Endothelial cell of umbilical vein (primary cell): ENCODE results near the gene EHMT1. TPM values are rescaled to one million over a fixed set of nuclear protein-coding genes. Genes with fewer than 3 reads are reported as not detected.

Source experiments
- BruUV-seq: library from RNA; stranded (reverse); fragments of 400-500 nt; replicated peaks from 2 replicates; lab custom pipeline; 2021; lab: Mats Ljungman, UMichigan
- CTCF ChIA-PET: fragments of 300-600, 350-600 bp; sonication (Branson Sonifier 250); formaldehyde crosslinking; loops from one replicate; lab custom pipeline; 2021; ENCODE audit warnings: antibody characterized with exemption, inconsistent platforms; lab: Charles Lee
- POLR2A ChIA-PET: fragments of 300-600, 350-600 bp; sonication (Branson Sonifier 250); formaldehyde crosslinking; loops from one replicate; lab custom pipeline; 2021; ENCODE audit warnings: antibody characterized with exemption, inconsistent platforms; lab: Charles Lee
- DNase-seq: peaks from one replicate; pipeline ENCODE4 v3.0.0-alpha.2; 2011; ENCODE audit warnings: low read depth, low spot score
- FAIRE-seq: peaks from 2 replicates; lab custom pipeline; 2011; peaks lifted over from hg19 to GRCh38; lab: Jason Lieb, UNC
- H2AFZ ChIP-seq: 2 replicates; pipeline ENCODE4 v1.6.0; 2012; ENCODE audit warnings: low read depth, low read length, control low read depth, inconsistent platforms
- H3K27ac ChIP-seq: 2 replicates; pipeline ENCODE4 v1.5.1; 2011; ENCODE audit warnings: low read depth, mild to moderate bottlenecking, control low read depth, low read length, moderate library complexity; ENCODE audit not compliant: insufficient read depth
- H3K27me3 ChIP-seq, 2 experiments: 2 replicates each; pipeline versions ENCODE4 v1.6.0 to v1.6.1; 2011; ENCODE audit warnings: low read length in 2 of 2, mixed read lengths in 1 of 2; ENCODE audit not compliant: control insufficient read depth in 2 of 2, insufficient read depth in 2 of 2
- H3K36me3 ChIP-seq, 2 experiments: 2 replicates in 1 of 2; 3 replicates in 1 of 2; pipeline ENCODE4 v1.5.1; 2011; ENCODE audit warnings: low read length in 2 of 2, mild to moderate bottlenecking in 1 of 2, moderate library complexity in 1 of 2; ENCODE audit not compliant: control insufficient read depth in 2 of 2, insufficient read depth in 2 of 2; ENCODE audit errors: extremely low read depth in 1 of 2
- H3K4me1 ChIP-seq: 3 replicates; pipeline ENCODE4 v1.5.1; 2011; ENCODE audit warnings: mild to moderate bottlenecking, low read length; ENCODE audit not compliant: control insufficient read depth, insufficient read depth; ENCODE audit errors: extremely low read depth
- H3K4me2 ChIP-seq: 2 replicates; pipeline ENCODE4 v1.6.1; 2011; ENCODE audit warnings: low read length, control low read depth, mixed read lengths; ENCODE audit not compliant: insufficient read depth
- H3K4me3 ChIP-seq, 3 experiments: fragments of 200-600 bp in 1 of 3; sonication (generic), shearing (Covaris generic) in 1 of 3; replicated peaks in 1 of 3; 2 replicates each; pipeline ENCODE4 v1.5.1; 2011 to 2016; ENCODE audit warnings: control low read depth in 3 of 3, low read length in 3 of 3, mild to moderate bottlenecking in 2 of 3, inconsistent platforms in 1 of 3, low read depth in 1 of 3, moderate library complexity in 1 of 3; ENCODE audit not compliant: insufficient read depth in 1 of 3
- H3K79me2 ChIP-seq: 2 replicates; pipeline ENCODE4 v1.6.0; 2012; ENCODE audit warnings: low read length, inconsistent platforms; ENCODE audit not compliant: control insufficient read depth, insufficient read depth
- H3K9ac ChIP-seq: replicated peaks from 2 replicates; pipeline ENCODE3; 2011; ENCODE audit warnings: low read length, control low read depth; ENCODE audit not compliant: insufficient read depth; ENCODE audit errors: extremely low read depth
- H3K9me1 ChIP-seq: replicated peaks from 3 replicates; pipeline ENCODE4 v1.6.0; 2011; ENCODE audit warnings: mild to moderate bottlenecking, low read length; ENCODE audit not compliant: control insufficient read depth, insufficient read depth; ENCODE audit errors: extremely low read depth
- H3K9me3 ChIP-seq: replicated peaks from 2 replicates; pipeline ENCODE4 v1.5.1; 2012; ENCODE audit warnings: low read length, inconsistent platforms; ENCODE audit not compliant: control insufficient read depth, insufficient read depth
- H4K20me1 ChIP-seq: replicated peaks from 2 replicates; pipeline ENCODE3; 2011; ENCODE audit warnings: mild to moderate bottlenecking, low read length; ENCODE audit not compliant: control insufficient read depth, insufficient read depth; ENCODE audit errors: extremely low read depth
- CTCF ChIP-seq, 2 donors: IDR thresholded peaks; 1 replicate in 1 of 2; 2 replicates in 1 of 2; pipeline ENCODE4 v1.5.1; 2011; ENCODE audit warnings: low read length in 2 of 2, mild to moderate bottlenecking in 2 of 2, moderate library complexity in 2 of 2, control low read depth in 1 of 2, inconsistent platforms in 1 of 2, low read depth in 1 of 2; ENCODE audit not compliant: insufficient read depth in 1 of 2; ENCODE audit errors: extremely low read depth in 1 of 2
- EZH2 ChIP-seq: IDR thresholded peaks from 2 replicates; pipeline ENCODE4 v1.6.1; 2012; ENCODE audit warnings: borderline replicate concordance, low read depth, mild to moderate bottlenecking, moderate library complexity, low read length, inconsistent platforms; ENCODE audit not compliant: severe bottlenecking
- FOS ChIP-seq: IDR thresholded peaks from 2 replicates; pipeline ENCODE4 v1.6.1; 2011; ENCODE audit warnings: mild to moderate bottlenecking, low read length, moderate library complexity, borderline replicate concordance; ENCODE audit not compliant: insufficient read depth
- GATA2 ChIP-seq: IDR thresholded peaks from 2 replicates; pipeline ENCODE4 v1.7.0; 2011; ENCODE audit warnings: low read depth, mild to moderate bottlenecking, moderate library complexity, mixed read lengths, low read length; ENCODE audit not compliant: insufficient read length, insufficient read depth
- MAX ChIP-seq: IDR thresholded peaks from 2 replicates; pipeline ENCODE4 v1.6.1; 2011; ENCODE audit not compliant: insufficient read depth, insufficient read length
- MYC ChIP-seq: IDR thresholded peaks from one replicate; pipeline ENCODE4 v1.6.1; 2011; ENCODE audit warnings: mild to moderate bottlenecking, low read depth, low read length
- POLR2A ChIP-seq: IDR thresholded peaks from 2 replicates; pipeline ENCODE4 v1.6.1; 2012; ENCODE audit warnings: low read depth, mild to moderate bottlenecking, control low read depth, low read length
- dilution Hi-C: fragments of 300-500 bp; cut with MboI; formaldehyde crosslinking; loops from one replicate; pipeline ENCODE4 v1.15.0; 2019; ENCODE audit warnings: low sequenced_read_pairs; ENCODE audit not compliant: extremely low pct_ligation_motif_present
- intact Hi-C: fragments of 100-400 bp; cut with micrococcal nuclease; formaldehyde crosslinking; loops from one replicate; pipeline ENCODE4 v1.10.0; 2022
- polyA plus RNA-seq, 4 experiments: library from polyadenylated mRNA; depleted of rRNA in 3 of 4; stranded (reverse) in 3 of 4; unstranded in 1 of 4; fragments of >200 nt; gene quantifications; 2 replicates each; pipeline versions ENCODE4 v1.2.1 to v1.2.3, GENCODE V29; 2011 to 2012; ENCODE audit warnings: missing spikeins in 1 of 4
- total RNA-seq: library from RNA; stranded (reverse); gene quantifications from 2 replicates; pipeline ENCODE4 v1.2.3, GENCODE V29; 2021

EHMT1 gene
- total and polyA plus RNA-seq, 2 donors (not counting 3 experiments of a cell fraction or from before 2014, with no cell fraction given) = 48.2 to 104 TPM

GRCh38 chr9:137814436-137814835, 195.6 kb downstream of the EHMT1 start:
- dilution Hi-C loops = no loop called here
- Histone ChIP-seq H3K9me1 (no peaks in the 10 kb centered on the region), H2AFZ (no peak overlapping the region), H3K9me3 (no peaks in the 10 kb centered on the region), H3K27me3 (no peaks in the 10 kb centered on the region), H3K4me2 (no peak overlapping the region), H3K36me3 (peaks cover 5 to 43% of the 10 kb centered on the region in 2 experiments), H3K4me3 (no peak overlapping the region), H3K79me2 (no peaks in the 10 kb centered on the region), H3K4me1 (no peaks in the 10 kb centered on the region), H3K27ac (no peak overlapping the region), H4K20me1 (no peaks in the 10 kb centered on the region), H3K9ac (no peak overlapping the region)
- intact Hi-C loops = no loop called here
- POLR2A ChIA-PET = no interaction called here
- DNase-seq (no peak), FAIRE-seq (no peak)
- no TSS peak for BruUV-seq
- no peak for TF ChIP-seq FOS
- TF ChIP-seq MAX = no peak
- no peak for TF ChIP-seq MYC
- no peak for TF ChIP-seq EZH2
- no peak for TF ChIP-seq POLR2A
- CTCF ChIA-PET = no interaction called here

- Histone ChIP-seq H3K79me2 (no peaks in the 10 kb centered on the region), H3K4me3 (no peak overlapping the region), H3K4me2 (no peak overlapping the region), H3K27me3 (no peaks in the 10 kb centered on the region), H3K9ac (no peak overlapping the region), H4K20me1 (no peaks in the 10 kb centered on the region), H3K9me3 (no peaks in the 10 kb centered on the region), H3K4me1 (no peaks in the 10 kb centered on the region), H3K9me1 (no peaks in the 10 kb centered on the region), H3K27ac (no peak overlapping the region), H3K36me3 (peaks cover 5 to 43% of the 10 kb centered on the region in 2 experiments), H2AFZ (no peak overlapping the region)
- DNase-seq (no peak), FAIRE-seq (no peak)
- ChIA-PET POLR2A (no interaction called here), CTCF (no interaction called here)
- no peak for TF ChIP-seq POLR2A
- no peak for TF ChIP-seq GATA2
- no peak for TF ChIP-seq CTCF (IDR thresholded peaks at IDR 0.05; ENCODE audit: extremely low read depth in 1 of 2, insufficient read depth in 1 of 2, low read depth in 1 of 2, low read length in 2 of 2)
- no TSS peak for BruUV-seq
- dilution Hi-C loops = no loop called here
- intact Hi-C loops = no loop called here
Observed at GRCh38 chr9:137814841-137815240, 196.0 kb downstream of the EHMT1 start.
